ENCODE results near the gene CNEP1R1. TPM values are rescaled to one million over a fixed set of nuclear protein-coding genes. Genes with fewer than 3 reads are reported as not detected.

Gene CNEP1R1
- total RNA-seq, 2 donors from 2014 or later, result 20.2 to 24.9 TPM

DNA sequence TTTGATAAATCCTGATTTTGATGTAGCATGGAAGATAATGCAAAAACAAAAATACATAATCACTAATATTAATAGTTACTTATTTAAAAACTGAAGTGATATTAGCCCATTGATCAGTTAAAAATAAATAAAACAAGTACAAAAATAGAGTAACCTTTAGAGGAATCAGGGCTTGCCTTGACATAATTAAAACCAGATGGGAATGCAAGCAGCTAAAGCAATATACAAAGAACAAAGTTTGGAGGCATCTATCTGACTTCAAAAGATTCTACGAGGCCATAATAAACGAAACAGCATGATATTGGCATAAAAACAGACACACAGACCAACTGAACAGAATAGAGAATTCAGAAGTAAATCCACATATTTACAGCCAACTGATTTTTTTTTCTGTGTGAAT, 25.8 kb downstream of the CNEP1R1 start:
- TF ChIP-seq CTCF (conservative IDR thresholded peaks at IDR 0.05), result no peak
- Histone ChIP-seq H3K27me3 (ENCODE audit: control insufficient read depth, insufficient read depth, low read length, poor library complexity, severe bottlenecking) (no peaks in the 10 kb centered on the region), H3K9ac (ENCODE audit: extremely low read depth, low read length, poor library complexity, severe bottlenecking) (no peak overlapping the region), H3K4me3 (ENCODE audit: low read length) (no peak overlapping the region), H3K27ac (ENCODE audit: low read depth, low read length) (no peak overlapping the region), H3K4me1 (ENCODE audit: control insufficient read depth, insufficient read depth, low read length) (no peaks in the 10 kb centered on the region), H3K36me3 (ENCODE audit: control insufficient read depth, insufficient read depth, low read length) (no peaks in the 10 kb centered on the region), H3K9me3 (ENCODE audit: control insufficient read depth, low read length) (no peaks in the 10 kb centered on the region)
- Mint-ChIP-seq H3K9me3 (peaks cover 6% of the 10 kb centered on the region), H3K36me3 (ENCODE audit: low read depth) (no peaks in the 10 kb centered on the region), H3K4me1 (no peaks in the 10 kb centered on the region), H3K27ac (no peak overlapping the region), H3K27me3 (ENCODE audit: insufficient read depth) (no peaks in the 10 kb centered on the region), H3K4me3 (no peak overlapping the region)
- no peak for DNase-seq
- 79 to 89% methylated on average over 2 of the region's 2 CpGs for WGBS, 2 experiments (ENCODE audit: insufficient coverage in 1 of 2, insufficient read length in 1 of 2)

DNA sequence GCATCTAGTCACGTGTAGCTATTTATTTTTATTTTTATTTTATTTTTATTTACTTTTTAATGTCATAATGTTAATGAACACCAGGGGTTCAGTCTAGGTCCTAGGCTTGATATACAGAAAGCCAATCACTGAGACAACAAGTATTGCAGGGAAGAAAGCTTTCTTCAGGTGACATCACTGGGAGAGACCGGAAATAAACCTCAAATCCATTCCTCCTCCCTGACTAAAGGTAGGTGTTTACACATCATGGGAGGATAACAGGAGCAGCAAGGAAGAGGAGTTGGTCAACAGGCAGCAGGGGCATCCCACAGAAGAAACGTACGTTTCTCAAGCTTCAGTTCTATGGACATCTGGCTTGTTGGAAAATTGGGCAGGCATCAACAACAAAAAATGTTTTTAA, 31.2 kb downstream of the CNEP1R1 start:
- DNase-seq, result no peak

DNA sequence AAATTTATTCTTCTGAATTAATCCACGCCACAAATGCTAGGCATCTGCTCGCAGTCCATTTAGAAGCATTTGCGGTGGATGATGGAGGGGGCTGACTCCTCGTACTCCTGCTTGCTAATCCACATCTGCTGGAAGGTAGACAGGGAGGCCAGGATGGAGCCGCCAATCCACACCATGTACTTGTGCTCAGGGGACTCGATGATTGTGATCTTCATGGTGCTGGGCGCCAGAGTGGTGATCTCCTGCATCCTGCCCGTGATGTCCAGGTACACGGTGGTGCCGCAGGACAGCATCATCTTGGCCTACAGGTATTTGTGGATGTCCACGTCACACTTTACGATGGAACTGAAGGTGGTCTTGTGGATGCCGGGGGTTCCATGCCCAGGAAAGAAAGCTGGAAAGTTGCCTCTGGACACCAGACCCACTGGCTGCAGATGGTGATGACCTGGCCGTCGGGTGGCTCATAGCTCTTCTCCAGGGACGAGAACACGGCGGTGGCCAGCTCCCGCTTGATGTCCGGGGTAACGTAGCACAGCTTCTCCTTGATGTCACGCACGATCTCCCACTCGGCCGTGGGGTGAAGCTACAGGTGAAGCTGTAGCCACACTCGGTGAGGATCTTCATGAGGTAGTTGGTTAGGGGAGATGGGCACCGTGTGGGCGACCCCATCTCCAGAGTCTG, 33.2 kb downstream of the CNEP1R1 start:
- peaks cover 20% of the 10 kb centered on the region for H3K9me3 Mint-ChIP-seq
- H3K36me3 ChIP-seq (ENCODE audit: control insufficient read depth, insufficient read depth, low read length), result no peaks in the 10 kb centered on the region
- H3K36me3 Mint-ChIP-seq (ENCODE audit: low read depth), result no peaks in the 10 kb centered on the region
- 92 to 95% methylated on average over 25 to 28 of the region's 28 CpGs for WGBS, 2 experiments (ENCODE audit: insufficient coverage in 1 of 2, insufficient read length in 1 of 2)
- no peak overlapping the region for H3K4me3 Mint-ChIP-seq
- no peaks in the 10 kb centered on the region for H3K4me1 ChIP-seq (ENCODE audit: control insufficient read depth, insufficient read depth, low read length)
- H3K27ac Mint-ChIP-seq, result no peak overlapping the region
- DNase-seq, result no peak
- no peak overlapping the region for H3K27ac ChIP-seq (ENCODE audit: low read depth, low read length)
- no peak for TF ChIP-seq CTCF (conservative IDR thresholded peaks at IDR 0.05)
- H3K27me3 ChIP-seq (ENCODE audit: control insufficient read depth, insufficient read depth, low read length, poor library complexity, severe bottlenecking), result no peaks in the 10 kb centered on the region
- H3K9me3 ChIP-seq (ENCODE audit: control insufficient read depth, low read length), result no peaks in the 10 kb centered on the region
- no peak overlapping the region for H3K4me3 ChIP-seq (ENCODE audit: low read length)
- H3K27me3 Mint-ChIP-seq (ENCODE audit: insufficient read depth), result peaks cover 4% of the 10 kb centered on the region
- no peaks in the 10 kb centered on the region for H3K4me1 Mint-ChIP-seq
- no peak overlapping the region for H3K9ac ChIP-seq (ENCODE audit: extremely low read depth, low read length, poor library complexity, severe bottlenecking)

More for the DNA sequence above, 31.2 kb downstream of the CNEP1R1 start:
- Histone ChIP-seq H3K9me3 (ENCODE audit: control insufficient read depth, low read length) (no peaks in the 10 kb centered on the region), H3K36me3 (ENCODE audit: control insufficient read depth, insufficient read depth, low read length) (no peaks in the 10 kb centered on the region), H3K9ac (ENCODE audit: extremely low read depth, low read length, poor library complexity, severe bottlenecking) (no peak overlapping the region), H3K27ac (ENCODE audit: low read depth, low read length) (no peak overlapping the region), H3K4me1 (ENCODE audit: control insufficient read depth, insufficient read depth, low read length) (no peaks in the 10 kb centered on the region), H3K27me3 (ENCODE audit: control insufficient read depth, insufficient read depth, low read length, poor library complexity, severe bottlenecking) (no peaks in the 10 kb centered on the region), H3K4me3 (ENCODE audit: low read length) (no peak overlapping the region)
- Mint-ChIP-seq H3K9me3 (peaks cover 20% of the 10 kb centered on the region), H3K27ac (no peak overlapping the region), H3K27me3 (ENCODE audit: insufficient read depth) (peaks cover 4% of the 10 kb centered on the region), H3K36me3 (ENCODE audit: low read depth) (no peaks in the 10 kb centered on the region), H3K4me1 (no peaks in the 10 kb centered on the region), H3K4me3 (no peak overlapping the region)
- WGBS, 2 experiments (ENCODE audit: insufficient coverage in 1 of 2, insufficient read length in 1 of 2), result 94% methylated on average over 3 of the region's 4 CpGs; no CpG with 5 or more reads in 1 of the 2 experiments
- peak; percentile 15 for TF ChIP-seq CTCF (conservative IDR thresholded peaks at IDR 0.05)
